Neural cell (in vitro differentiated cells): Measurements from ENCODE around the gene RABL3.

ENCODE experiments used
- CTCF ChIP-seq: fragments of 450-650 bp; IDR thresholded peaks from 2 replicates; pipeline ENCODE4 v1.5.1; 2014; ENCODE audit warnings: antibody characterized with exemption, mild to moderate bottlenecking, moderate library complexity; ENCODE audit not compliant: poor library complexity, severe bottlenecking
- EP300 ChIP-seq: fragments of 450-650 bp; conservative IDR thresholded peaks from 2 replicates; pipeline ENCODE4 v1.6.1; 2014; ENCODE audit warnings: antibody characterized with exemption, mild to moderate bottlenecking, moderate library complexity; ENCODE audit not compliant: poor library complexity, severe bottlenecking
- EZH2 ChIP-seq: fragments of 200-600, 300-800 bp; shearing (Covaris generic), sonication (generic); IDR thresholded peaks from 2 replicates; pipeline ENCODE4 v1.6.1; 2014; ENCODE audit warnings: antibody characterized with exemption, low read length, borderline replicate concordance, mild to moderate bottlenecking; ENCODE audit not compliant: insufficient read depth, poor library complexity, severe bottlenecking
- MXI1 ChIP-seq: fragments of 450-650 bp; conservative IDR thresholded peaks from 2 replicates; pipeline ENCODE4 v1.6.1; 2014; ENCODE audit warnings: antibody characterized with exemption, mild to moderate bottlenecking; ENCODE audit not compliant: poor library complexity, severe bottlenecking
- POLR2AphosphoS5 ChIP-seq: IDR thresholded peaks from 2 replicates; pipeline ENCODE4 v1.6.1; 2012
- RAD21 ChIP-seq: fragments of 450-650 bp; conservative IDR thresholded peaks from 2 replicates; pipeline ENCODE4 v1.6.1; 2014; ENCODE audit warnings: antibody characterized with exemption, mild to moderate bottlenecking, moderate library complexity
- REST ChIP-seq: IDR thresholded peaks from 2 replicates; pipeline ENCODE4 v1.6.1; 2012; ENCODE audit warnings: borderline replicate concordance
- SMC3 ChIP-seq: fragments of 450-650 bp; conservative IDR thresholded peaks from 2 replicates; pipeline ENCODE4 v1.6.1; 2014; ENCODE audit warnings: antibody characterized with exemption, mild to moderate bottlenecking, moderate library complexity; ENCODE audit not compliant: poor library complexity
- TAF1 ChIP-seq: IDR thresholded peaks from 2 replicates; pipeline ENCODE4 v1.6.1; 2012; ENCODE audit warnings: low read depth

GRCh38 chr3:120791913-120792312 is 49.6 kb upstream of the RABL3 start:
- TF ChIP-seq CTCF (no peak), POLR2AphosphoS5 (no peak), TAF1 (no peak), SMC3 (no peak), RAD21 (no peak), EZH2 (no peak), MXI1 (no peak), REST (no peak), EP300 (no peak)
